Endodermal cell (in vitro differentiated cells): Measurements from ENCODE around the gene NDUFS7. TPM values are rescaled to one million over a fixed set of nuclear protein-coding genes. Genes with fewer than 3 reads are reported as not detected.
A peak's percentile ranks its signal among the peaks of the same experiment; 100 is the strongest.

Experiments
- DNase-seq: peaks from one replicate; pipeline ENCODE4 v3.0.0-alpha.2; 2017
- H3K27ac ChIP-seq: 2 replicates; pipeline ENCODE4 v1.5.1; 2013; ENCODE audit warnings: mild to moderate bottlenecking, low read depth, low read length, moderate library complexity
- H3K27me3 ChIP-seq: 2 replicates; pipeline ENCODE4 v1.6.1; 2013; ENCODE audit warnings: mild to moderate bottlenecking, low read length, moderate library complexity; ENCODE audit not compliant: insufficient read depth, control insufficient read depth, poor library complexity, severe bottlenecking
- H3K36me3 ChIP-seq: 2 replicates; pipeline ENCODE4 v1.7.0; 2013; ENCODE audit warnings: mild to moderate bottlenecking, low read length, moderate library complexity; ENCODE audit not compliant: control insufficient read depth, insufficient read depth
- H3K4me1 ChIP-seq: one replicate; pipeline ENCODE4 v1.7.0; 2013; ENCODE audit warnings: low read length; ENCODE audit not compliant: control insufficient read depth, insufficient read depth
- H3K4me3 ChIP-seq: 2 replicates; pipeline ENCODE4 v1.5.1; 2013; ENCODE audit warnings: mild to moderate bottlenecking, low read length, moderate library complexity
- H3K9ac ChIP-seq: 2 replicates; pipeline ENCODE4 v1.6.1; 2013; ENCODE audit warnings: mild to moderate bottlenecking, low read length, moderate library complexity; ENCODE audit not compliant: poor library complexity, severe bottlenecking; ENCODE audit errors: extremely low read depth
- H3K9me3 ChIP-seq: 2 replicates; pipeline ENCODE4 v1.6.1; 2013; ENCODE audit warnings: mild to moderate bottlenecking, low read length, moderate library complexity; ENCODE audit not compliant: control insufficient read depth
- H3K27ac Mint-ChIP-seq: 2 replicates; pipeline ENCODE4 v1.8.0; 2020; ENCODE audit warnings: mixed read lengths
- H3K27me3 Mint-ChIP-seq: 2 replicates; pipeline ENCODE4 v1.8.0; 2021; ENCODE audit warnings: mild to moderate bottlenecking, mixed read lengths; ENCODE audit not compliant: insufficient read depth
- H3K36me3 Mint-ChIP-seq: 2 replicates; pipeline ENCODE4 v1.8.0; 2020; ENCODE audit warnings: low read depth, mixed read lengths
- H3K4me1 Mint-ChIP-seq: 2 replicates; pipeline ENCODE4 v1.8.0; 2020; ENCODE audit warnings: mixed read lengths
- H3K4me3 Mint-ChIP-seq: 2 replicates; pipeline ENCODE4 v1.8.0; 2020; ENCODE audit warnings: mild to moderate bottlenecking, moderate library complexity, mixed read lengths
- H3K9me3 Mint-ChIP-seq: 2 replicates; pipeline ENCODE4 v1.8.0; 2020; ENCODE audit warnings: mild to moderate bottlenecking, mixed read lengths
- WGBS, 2 experiments: methylation state at CpG; one replicate each; pipeline versions ENCODE4 v1.1.5 to v1.1.7; 2013; ENCODE audit warnings: missing lambda C conversion rate in 2 of 2, mixed read lengths in 1 of 2; ENCODE audit not compliant: insufficient coverage in 1 of 2, insufficient read length in 1 of 2; 5-methylcytosine and 5-hydroxymethylcytosine counted together
- total RNA-seq, 2 donors: library from RNA; stranded (reverse); fragmentation: NEBNext Ultra II Directional in 1 of 2; extraction: Animal tissue kit (Norgen Biotek cat#: 25700) in 1 of 2; gene quantifications; 2 replicates in 1 of 2; 3 replicates in 1 of 2; pipeline ENCODE4 v1.2.1, GENCODE V29; 2021
- TF ChIP-seq, protein P1 (sequence below): fragments of 200-600 bp; sonication (generic); conservative IDR thresholded peaks from 2 replicates; pipeline ENCODE4 v1.5.0; 2021; ENCODE audit warnings: antibody characterized with exemption, mild to moderate bottlenecking

NDUFS7 gene
- total RNA-seq, 2 donors from 2014 or later, result 57.0 to 62.5 TPM

DNA sequence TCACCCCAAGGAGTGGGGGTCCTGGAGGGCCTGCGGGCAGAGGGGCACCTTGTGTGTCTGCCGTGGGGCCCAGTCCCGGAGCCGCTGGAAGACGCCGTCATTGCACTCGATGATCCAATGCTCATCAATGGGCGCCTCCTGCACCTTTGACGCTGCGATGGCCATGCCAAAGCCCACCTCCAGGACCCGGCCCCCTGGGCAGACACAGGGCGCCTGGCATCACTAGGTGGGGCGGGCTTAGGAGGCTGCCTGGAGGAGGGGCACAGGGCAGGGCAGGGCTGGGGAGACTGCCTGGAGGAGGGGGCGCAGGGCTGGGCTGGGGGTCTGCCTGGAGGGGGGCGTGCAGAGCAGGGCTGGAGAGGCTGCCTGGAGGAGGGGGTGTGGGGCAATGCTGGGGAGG is 16.0 kb downstream of the NDUFS7 start:
- peaks cover 5% of the 10 kb centered on the region for H3K36me3 Mint-ChIP-seq
- WGBS, 2 experiments, result 91 to 98% methylated on average over 11 to 15 of the region's 15 CpGs
- peaks cover 2% of the 10 kb centered on the region for H3K4me1 Mint-ChIP-seq
- Histone ChIP-seq H3K27ac (no peak overlapping the region), H3K9me3 (no peaks in the 10 kb centered on the region), H3K27me3 (no peaks in the 10 kb centered on the region), H3K36me3 (no peaks in the 10 kb centered on the region), H3K4me1 (no peaks in the 10 kb centered on the region), H3K9ac (no peak overlapping the region), H3K4me3 (no peak overlapping the region)
- TF ChIP-seq, protein P1, sequence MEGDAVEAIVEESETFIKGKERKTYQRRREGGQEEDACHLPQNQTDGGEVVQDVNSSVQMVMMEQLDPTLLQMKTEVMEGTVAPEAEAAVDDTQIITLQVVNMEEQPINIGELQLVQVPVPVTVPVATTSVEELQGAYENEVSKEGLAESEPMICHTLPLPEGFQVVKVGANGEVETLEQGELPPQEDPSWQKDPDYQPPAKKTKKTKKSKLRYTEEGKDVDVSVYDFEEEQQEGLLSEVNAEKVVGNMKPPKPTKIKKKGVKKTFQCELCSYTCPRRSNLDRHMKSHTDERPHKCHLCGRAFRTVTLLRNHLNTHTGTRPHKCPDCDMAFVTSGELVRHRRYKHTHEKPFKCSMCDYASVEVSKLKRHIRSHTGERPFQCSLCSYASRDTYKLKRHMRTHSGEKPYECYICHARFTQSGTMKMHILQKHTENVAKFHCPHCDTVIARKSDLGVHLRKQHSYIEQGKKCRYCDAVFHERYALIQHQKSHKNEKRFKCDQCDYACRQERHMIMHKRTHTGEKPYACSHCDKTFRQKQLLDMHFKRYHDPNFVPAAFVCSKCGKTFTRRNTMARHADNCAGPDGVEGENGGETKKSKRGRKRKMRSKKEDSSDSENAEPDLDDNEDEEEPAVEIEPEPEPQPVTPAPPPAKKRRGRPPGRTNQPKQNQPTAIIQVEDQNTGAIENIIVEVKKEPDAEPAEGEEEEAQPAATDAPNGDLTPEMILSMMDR, result no peak
- no peak overlapping the region for H3K4me3 Mint-ChIP-seq
- no peaks in the 10 kb centered on the region for H3K9me3 Mint-ChIP-seq
- H3K27me3 Mint-ChIP-seq, result no peaks in the 10 kb centered on the region
- DNase-seq, result no peak
- no peak overlapping the region for H3K27ac Mint-ChIP-seq

DNA sequence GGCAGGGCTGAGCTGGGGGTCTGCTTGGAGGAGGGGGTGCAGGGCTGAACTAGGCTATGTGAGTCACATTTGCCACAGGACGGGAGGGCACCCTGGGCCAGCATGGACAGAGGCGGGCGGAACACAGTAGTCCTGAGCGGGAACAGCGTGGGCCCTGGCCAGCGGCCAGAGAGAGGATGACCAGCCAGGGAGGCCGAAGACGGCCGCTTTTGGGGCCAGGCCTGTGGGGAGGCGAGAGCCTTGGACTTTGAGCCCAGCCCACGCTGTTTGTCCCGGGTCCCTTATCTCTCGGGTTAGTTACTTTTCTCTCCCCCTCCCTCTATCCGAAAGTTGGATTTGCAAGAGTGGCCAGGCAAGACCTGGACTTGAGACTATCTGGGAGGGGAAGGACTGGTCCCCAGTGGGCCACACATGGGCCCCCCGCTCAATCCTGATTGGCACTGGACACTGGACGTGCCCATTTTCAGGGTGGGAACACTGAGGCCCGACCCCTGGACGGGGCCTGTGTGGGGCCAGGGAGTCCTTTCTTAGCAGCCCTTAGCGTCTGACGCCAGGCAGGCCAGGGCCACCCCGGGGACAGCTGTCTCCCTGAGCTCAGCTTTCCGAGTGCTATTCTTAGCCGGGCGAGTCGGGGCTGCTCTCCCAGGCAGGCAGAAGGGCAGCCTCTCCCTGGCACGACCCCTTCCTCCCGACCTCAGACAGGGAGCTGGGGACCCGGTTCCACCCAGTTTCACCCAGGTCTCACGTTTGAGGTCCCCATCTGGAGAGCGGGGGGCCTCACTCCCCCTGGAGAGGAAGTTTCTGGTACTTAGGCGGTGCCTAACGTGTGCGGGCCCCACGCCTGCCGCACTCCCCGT is 16.8 kb downstream of the NDUFS7 start:
- peak overlapping the region; percentile 60 for H3K4me3 Mint-ChIP-seq
- TF ChIP-seq, protein P1, result no peak
- no peaks in the 10 kb centered on the region for H3K9me3 ChIP-seq
- no peaks in the 10 kb centered on the region for H3K27me3 ChIP-seq
- H3K9ac ChIP-seq, result no peak overlapping the region
- H3K27ac ChIP-seq, result no peak overlapping the region
- H3K27me3 Mint-ChIP-seq, result no peaks in the 10 kb centered on the region
- peak overlapping the region; percentile 78 for H3K4me3 ChIP-seq
- H3K27ac Mint-ChIP-seq, result no peak overlapping the region
- no peaks in the 10 kb centered on the region for H3K9me3 Mint-ChIP-seq
- H3K4me1 Mint-ChIP-seq, result peaks cover 2% of the 10 kb centered on the region
- DNase-seq, result no peak
- H3K36me3 Mint-ChIP-seq, result peaks cover 5% of the 10 kb centered on the region
- 61 to 73% methylated on average over 10 to 36 of the region's 36 CpGs for whole genome bisulfite sequencing, 2 experiments
- no peaks in the 10 kb centered on the region for H3K4me1 ChIP-seq
- H3K36me3 ChIP-seq, result no peaks in the 10 kb centered on the region

DNA sequence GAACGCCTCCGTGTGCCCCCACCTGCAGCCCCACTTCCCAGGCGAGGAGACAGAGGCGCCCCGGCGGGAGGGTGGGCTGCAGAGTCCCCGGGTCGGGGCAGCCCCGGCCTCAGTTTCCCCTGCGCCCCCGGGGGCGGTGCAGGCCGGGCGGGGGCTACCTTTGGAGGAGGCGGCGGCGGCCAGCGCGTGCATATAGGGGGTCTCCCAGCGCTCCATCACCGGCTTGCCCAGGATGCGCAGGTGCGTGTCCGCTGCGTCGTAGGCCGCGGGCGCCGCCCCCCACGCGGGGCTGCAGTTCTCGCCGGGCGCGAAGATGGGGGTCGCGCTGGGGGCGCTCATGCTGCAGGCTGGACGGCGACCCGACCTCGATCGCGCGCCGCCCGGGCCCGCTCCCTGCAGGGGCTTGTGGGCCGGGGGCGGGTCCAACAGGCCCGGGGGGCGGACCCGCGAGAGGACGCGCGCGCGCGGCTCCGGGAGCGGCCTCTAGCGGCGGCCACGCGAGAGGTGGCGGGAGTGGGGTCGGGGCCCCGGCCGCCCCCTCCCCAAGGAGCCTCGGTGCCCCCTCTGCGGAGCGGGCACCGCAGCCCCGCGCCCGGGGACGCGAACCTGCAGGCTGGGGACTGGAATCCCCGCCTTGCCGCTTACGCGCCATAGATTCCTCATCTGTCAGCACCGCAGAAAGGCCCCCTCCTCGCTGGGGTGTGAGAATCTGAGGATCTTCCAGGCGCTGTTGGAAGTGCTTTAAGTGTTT is 17.6 kb downstream of the NDUFS7 start, which contains the start of gene GAMT:
TSS of gene GAMT (minus strand) at position 405 of the 751 bp plus-strand sequence. CDS start at position 339, 66 bp downstream.
- Histone ChIP-seq H3K9me3 (no peaks in the 10 kb centered on the region), H3K4me1 (no peaks in the 10 kb centered on the region), H3K9ac (no peak within 1 kb of the TSS), H3K4me3 (peak within 1 kb of the TSS; percentile 78), H3K27ac (no peak within 1 kb of the TSS), H3K36me3 (no peaks in the 10 kb centered on the region), H3K27me3 (no peaks in the 10 kb centered on the region)
- Mint-ChIP-seq H3K9me3 (no peaks in the 10 kb centered on the region), H3K4me3 (peak within 1 kb of the TSS; percentile 60), H3K27me3 (no peaks in the 10 kb centered on the region), H3K36me3 (peaks cover 5% of the 10 kb centered on the region), H3K27ac (no peak within 1 kb of the TSS), H3K4me1 (peaks cover 2% of the 10 kb centered on the region)
- TF ChIP-seq, protein P1, result peak; percentile 62
- WGBS, 2 experiments, result 4 to 6% methylated on average over 6 to 87 of the region's 87 CpGs
- peak; percentile 77 for DNase-seq
